ENCODE results near the gene DHRS9. TPM values are rescaled to one million over a fixed set of nuclear protein-coding genes. Genes with fewer than 3 reads are reported as not detected.

The DHRS9 gene
- total RNA-seq = 1 to 10 TPM in 2 of 3 donors, under 1 TPM in 1; 0.73 to 7.8 (median 3.3) TPM

DNA sequence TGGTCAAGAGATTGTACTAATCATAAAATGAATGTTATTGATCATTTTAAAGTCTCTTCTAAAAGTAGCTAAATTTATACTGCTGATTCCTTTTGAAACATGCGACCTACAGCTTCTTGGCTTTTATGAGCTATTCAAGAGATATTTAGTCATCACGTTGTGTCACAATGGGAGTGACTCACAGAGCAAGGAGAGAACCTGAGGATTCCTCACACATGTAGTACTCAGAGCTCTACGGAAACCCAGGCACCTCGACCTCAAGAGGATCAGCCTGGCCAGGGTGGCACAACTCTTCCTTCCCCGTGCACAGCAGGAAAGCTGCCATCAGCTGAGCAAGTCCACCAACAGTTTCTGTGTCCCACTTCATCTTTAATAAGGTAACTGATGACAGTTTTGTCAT lies at the start of gene DHRS9:
DHRS9 (plus strand) TSS at position 223 of the 400 bp plus-strand sequence. CDS start 12,019 bp downstream, outside the sequence.
- DNase-seq (ENCODE audit: low spot score in 2 of 2) = no peak
- H3K36me3 ChIP-seq = no peaks in the 10 kb centered on the region
- no peaks in the 10 kb centered on the region for H3K4me1 ChIP-seq
- peak within 1 kb of the TSS in 1 of 3 donors; percentile 9 for H3K4me3 ChIP-seq
- H3K9me3 ChIP-seq = no peaks in the 10 kb centered on the region
- no peak for TF ChIP-seq POLR2AphosphoS5 (IDR thresholded peaks at IDR 0.05)
- no peak for TF ChIP-seq POLR2A (IDR thresholded peaks at IDR 0.05)
- TF ChIP-seq CTCF (IDR thresholded peaks at IDR 0.05) = no peak
- no peaks in the 10 kb centered on the region for H3K27me3 ChIP-seq
- intact Hi-C loops (cut with DNase I; ENCODE audit: low total_unique reads) = no loop called here
- no peak within 1 kb of the TSS for H3K27ac ChIP-seq

GRCh38 chr2:169023161-169023560 lies 46.2 kb upstream of the DHRS9 start:
- no peak overlapping the region for H3K27ac ChIP-seq
- H3K4me3 ChIP-seq = no peak overlapping the region
- H3K4me1 ChIP-seq = no peaks in the 10 kb centered on the region
- H3K36me3 ChIP-seq = no peaks in the 10 kb centered on the region
- H3K27me3 ChIP-seq = no peaks in the 10 kb centered on the region
- TF ChIP-seq POLR2AphosphoS5 (IDR thresholded peaks at IDR 0.05) (no peak), CTCF (IDR thresholded peaks at IDR 0.05) (no peak), POLR2A (IDR thresholded peaks at IDR 0.05) (no peak)
- DNase-seq (ENCODE audit: low spot score in 2 of 2) = no peak
- H3K9me3 ChIP-seq = no peaks in the 10 kb centered on the region
- intact Hi-C loops (cut with DNase I; ENCODE audit: low total_unique reads) = no loop called here

DNA sequence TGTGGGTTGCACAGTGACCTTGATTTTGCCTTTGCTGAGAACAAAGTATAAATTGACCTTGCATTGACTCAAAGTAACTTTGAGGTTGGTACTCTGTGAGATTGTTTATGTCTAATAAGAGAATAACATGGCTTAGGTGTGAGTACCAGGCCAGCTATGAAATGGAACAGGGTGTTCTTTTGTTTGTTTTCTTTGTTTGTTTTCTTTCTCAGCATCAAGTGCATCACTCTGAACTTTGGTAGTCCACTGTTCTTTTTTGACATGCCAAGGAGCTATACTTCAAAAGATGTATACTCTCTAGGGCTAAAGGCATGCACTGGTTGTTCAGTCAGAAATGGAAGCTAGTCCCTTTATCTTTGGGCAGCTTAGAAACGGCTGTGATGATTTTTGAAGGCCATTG lies 43.3 kb upstream of the DHRS9 start:
- intact Hi-C loops (cut with DNase I; ENCODE audit: low total_unique reads) = no loop called here
- no peaks in the 10 kb centered on the region for H3K36me3 ChIP-seq
- DNase-seq (ENCODE audit: low spot score in 2 of 2) = no peak
- H3K4me3 ChIP-seq = no peak overlapping the region
- no peaks in the 10 kb centered on the region for H3K27me3 ChIP-seq
- no peaks in the 10 kb centered on the region for H3K4me1 ChIP-seq
- H3K27ac ChIP-seq = no peak overlapping the region
- TF ChIP-seq CTCF (IDR thresholded peaks at IDR 0.05) = no peak
- no peak for TF ChIP-seq POLR2AphosphoS5 (IDR thresholded peaks at IDR 0.05)
- TF ChIP-seq POLR2A (IDR thresholded peaks at IDR 0.05) = no peak
- no peaks in the 10 kb centered on the region for H3K9me3 ChIP-seq

GRCh38 chr2:169027234-169027633 lies 42.1 kb upstream of the DHRS9 start:
- intact Hi-C loops (cut with DNase I; ENCODE audit: low total_unique reads) = no loop called here
- no peaks in the 10 kb centered on the region for H3K4me1 ChIP-seq
- H3K27me3 ChIP-seq = no peaks in the 10 kb centered on the region
- H3K4me3 ChIP-seq = no peak overlapping the region
- no peaks in the 10 kb centered on the region for H3K36me3 ChIP-seq
- H3K9me3 ChIP-seq = no peaks in the 10 kb centered on the region
- TF ChIP-seq POLR2AphosphoS5 (IDR thresholded peaks at IDR 0.05) = no peak
- no peak for TF ChIP-seq CTCF (IDR thresholded peaks at IDR 0.05)
- no peak for TF ChIP-seq POLR2A (IDR thresholded peaks at IDR 0.05)
- DNase-seq (ENCODE audit: low spot score in 2 of 2) = no peak
- no peak overlapping the region for H3K27ac ChIP-seq

GRCh38 chr2:169029341-169029740 lies 40.0 kb upstream of the DHRS9 start:
- TF ChIP-seq CTCF (IDR thresholded peaks at IDR 0.05) (no peak), POLR2AphosphoS5 (IDR thresholded peaks at IDR 0.05) (no peak), POLR2A (IDR thresholded peaks at IDR 0.05) (no peak)
- Histone ChIP-seq H3K4me1 (no peaks in the 10 kb centered on the region), H3K36me3 (no peaks in the 10 kb centered on the region), H3K27me3 (no peaks in the 10 kb centered on the region), H3K27ac (no peak overlapping the region), H3K4me3 (no peak overlapping the region), H3K9me3 (no peaks in the 10 kb centered on the region)
- intact Hi-C loops (cut with DNase I; ENCODE audit: low total_unique reads) = no loop called here
- no peak for DNase-seq (ENCODE audit: low spot score in 2 of 2)

All from breast epithelium (tissue), 4 donors.